Neural cell (in vitro differentiated cells): ENCODE results near the gene MUSTN1.

Experiments
- EP300 ChIP-seq: fragments of 450-650 bp; conservative IDR thresholded peaks from 2 replicates; pipeline ENCODE4 v1.6.1; 2014; ENCODE audit warnings: antibody characterized with exemption, mild to moderate bottlenecking, moderate library complexity; ENCODE audit not compliant: poor library complexity, severe bottlenecking
- EZH2 ChIP-seq: fragments of 200-600, 300-800 bp; shearing (Covaris generic), sonication (generic); IDR thresholded peaks from 2 replicates; pipeline ENCODE4 v1.6.1; 2014; ENCODE audit warnings: antibody characterized with exemption, low read length, borderline replicate concordance, mild to moderate bottlenecking; ENCODE audit not compliant: insufficient read depth, poor library complexity, severe bottlenecking
- MXI1 ChIP-seq: fragments of 450-650 bp; conservative IDR thresholded peaks from 2 replicates; pipeline ENCODE4 v1.6.1; 2014; ENCODE audit warnings: antibody characterized with exemption, mild to moderate bottlenecking; ENCODE audit not compliant: poor library complexity, severe bottlenecking
- POLR2AphosphoS5 ChIP-seq: IDR thresholded peaks from 2 replicates; pipeline ENCODE4 v1.6.1; 2012
- RAD21 ChIP-seq: fragments of 450-650 bp; conservative IDR thresholded peaks from 2 replicates; pipeline ENCODE4 v1.6.1; 2014; ENCODE audit warnings: antibody characterized with exemption, mild to moderate bottlenecking, moderate library complexity
- TAF1 ChIP-seq: IDR thresholded peaks from 2 replicates; pipeline ENCODE4 v1.6.1; 2012; ENCODE audit warnings: low read depth
- TF ChIP-seq, protein P1 (sequence below): fragments of 450-650 bp; IDR thresholded peaks from 2 replicates; pipeline ENCODE4 v1.5.1; 2014; ENCODE audit warnings: antibody characterized with exemption, mild to moderate bottlenecking, moderate library complexity; ENCODE audit not compliant: poor library complexity, severe bottlenecking
- TF ChIP-seq, protein P2 (sequence below): IDR thresholded peaks from 2 replicates; pipeline ENCODE4 v1.6.1; 2012; ENCODE audit warnings: borderline replicate concordance

DNA sequence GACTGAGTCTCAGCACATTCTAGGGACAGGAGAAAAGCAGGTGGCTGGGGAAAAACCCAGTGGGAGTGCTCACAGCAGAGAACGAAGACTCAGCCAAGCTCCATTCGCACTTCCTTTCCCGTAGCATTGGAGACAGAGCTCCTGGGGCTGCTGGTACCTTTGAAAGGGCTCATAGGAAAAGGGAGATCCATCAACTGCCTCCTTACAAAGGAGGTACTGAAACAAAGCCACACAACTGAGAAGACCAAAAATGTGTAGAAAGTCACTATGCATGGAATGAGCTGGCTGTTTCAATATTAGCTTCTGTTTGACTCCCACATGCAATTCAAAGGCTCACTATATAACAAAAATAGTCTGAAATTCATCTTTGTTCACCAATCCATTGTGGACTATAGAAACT lies 45.7 kb upstream of the MUSTN1 start:
- TF ChIP-seq RAD21 (no peak), EZH2 (no peak), POLR2AphosphoS5 (no peak), TAF1 (no peak), MXI1 (no peak), EP300 (no peak)
- TF ChIP-seq, protein P1, sequence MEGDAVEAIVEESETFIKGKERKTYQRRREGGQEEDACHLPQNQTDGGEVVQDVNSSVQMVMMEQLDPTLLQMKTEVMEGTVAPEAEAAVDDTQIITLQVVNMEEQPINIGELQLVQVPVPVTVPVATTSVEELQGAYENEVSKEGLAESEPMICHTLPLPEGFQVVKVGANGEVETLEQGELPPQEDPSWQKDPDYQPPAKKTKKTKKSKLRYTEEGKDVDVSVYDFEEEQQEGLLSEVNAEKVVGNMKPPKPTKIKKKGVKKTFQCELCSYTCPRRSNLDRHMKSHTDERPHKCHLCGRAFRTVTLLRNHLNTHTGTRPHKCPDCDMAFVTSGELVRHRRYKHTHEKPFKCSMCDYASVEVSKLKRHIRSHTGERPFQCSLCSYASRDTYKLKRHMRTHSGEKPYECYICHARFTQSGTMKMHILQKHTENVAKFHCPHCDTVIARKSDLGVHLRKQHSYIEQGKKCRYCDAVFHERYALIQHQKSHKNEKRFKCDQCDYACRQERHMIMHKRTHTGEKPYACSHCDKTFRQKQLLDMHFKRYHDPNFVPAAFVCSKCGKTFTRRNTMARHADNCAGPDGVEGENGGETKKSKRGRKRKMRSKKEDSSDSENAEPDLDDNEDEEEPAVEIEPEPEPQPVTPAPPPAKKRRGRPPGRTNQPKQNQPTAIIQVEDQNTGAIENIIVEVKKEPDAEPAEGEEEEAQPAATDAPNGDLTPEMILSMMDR: no peak
- TF ChIP-seq, protein P2, sequence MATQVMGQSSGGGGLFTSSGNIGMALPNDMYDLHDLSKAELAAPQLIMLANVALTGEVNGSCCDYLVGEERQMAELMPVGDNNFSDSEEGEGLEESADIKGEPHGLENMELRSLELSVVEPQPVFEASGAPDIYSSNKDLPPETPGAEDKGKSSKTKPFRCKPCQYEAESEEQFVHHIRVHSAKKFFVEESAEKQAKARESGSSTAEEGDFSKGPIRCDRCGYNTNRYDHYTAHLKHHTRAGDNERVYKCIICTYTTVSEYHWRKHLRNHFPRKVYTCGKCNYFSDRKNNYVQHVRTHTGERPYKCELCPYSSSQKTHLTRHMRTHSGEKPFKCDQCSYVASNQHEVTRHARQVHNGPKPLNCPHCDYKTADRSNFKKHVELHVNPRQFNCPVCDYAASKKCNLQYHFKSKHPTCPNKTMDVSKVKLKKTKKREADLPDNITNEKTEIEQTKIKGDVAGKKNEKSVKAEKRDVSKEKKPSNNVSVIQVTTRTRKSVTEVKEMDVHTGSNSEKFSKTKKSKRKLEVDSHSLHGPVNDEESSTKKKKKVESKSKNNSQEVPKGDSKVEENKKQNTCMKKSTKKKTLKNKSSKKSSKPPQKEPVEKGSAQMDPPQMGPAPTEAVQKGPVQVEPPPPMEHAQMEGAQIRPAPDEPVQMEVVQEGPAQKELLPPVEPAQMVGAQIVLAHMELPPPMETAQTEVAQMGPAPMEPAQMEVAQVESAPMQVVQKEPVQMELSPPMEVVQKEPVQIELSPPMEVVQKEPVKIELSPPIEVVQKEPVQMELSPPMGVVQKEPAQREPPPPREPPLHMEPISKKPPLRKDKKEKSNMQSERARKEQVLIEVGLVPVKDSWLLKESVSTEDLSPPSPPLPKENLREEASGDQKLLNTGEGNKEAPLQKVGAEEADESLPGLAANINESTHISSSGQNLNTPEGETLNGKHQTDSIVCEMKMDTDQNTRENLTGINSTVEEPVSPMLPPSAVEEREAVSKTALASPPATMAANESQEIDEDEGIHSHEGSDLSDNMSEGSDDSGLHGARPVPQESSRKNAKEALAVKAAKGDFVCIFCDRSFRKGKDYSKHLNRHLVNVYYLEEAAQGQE: no peak
